Measurements from ENCODE around the gene KDM7A.
"Not testable (repeated sequence)": the region's sequence is repeated elsewhere in the genome, so short reads cannot be mapped to it uniquely, and the experiment has no call there.

DNA sequence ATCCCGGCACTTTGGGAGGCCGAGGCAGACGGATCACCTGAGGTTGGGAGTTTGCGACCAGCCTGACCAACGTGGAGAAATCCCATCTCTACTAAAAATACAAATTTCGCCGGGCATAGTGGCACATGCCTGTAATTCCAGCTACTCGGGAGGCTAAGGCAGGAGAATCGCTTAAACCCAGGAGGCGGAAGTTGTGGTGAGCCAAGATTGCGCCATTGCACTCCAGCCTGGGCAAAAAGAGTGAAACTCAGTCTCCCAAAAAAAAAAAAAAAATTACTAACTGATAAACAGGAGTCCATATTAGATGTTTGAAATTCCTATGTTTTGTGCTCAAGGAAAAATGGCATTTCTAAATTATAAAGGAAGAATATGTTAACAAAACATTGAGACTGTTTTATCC, 14.7 kb downstream of the KDM7A start:
- TF ChIP-seq, protein P1, sequence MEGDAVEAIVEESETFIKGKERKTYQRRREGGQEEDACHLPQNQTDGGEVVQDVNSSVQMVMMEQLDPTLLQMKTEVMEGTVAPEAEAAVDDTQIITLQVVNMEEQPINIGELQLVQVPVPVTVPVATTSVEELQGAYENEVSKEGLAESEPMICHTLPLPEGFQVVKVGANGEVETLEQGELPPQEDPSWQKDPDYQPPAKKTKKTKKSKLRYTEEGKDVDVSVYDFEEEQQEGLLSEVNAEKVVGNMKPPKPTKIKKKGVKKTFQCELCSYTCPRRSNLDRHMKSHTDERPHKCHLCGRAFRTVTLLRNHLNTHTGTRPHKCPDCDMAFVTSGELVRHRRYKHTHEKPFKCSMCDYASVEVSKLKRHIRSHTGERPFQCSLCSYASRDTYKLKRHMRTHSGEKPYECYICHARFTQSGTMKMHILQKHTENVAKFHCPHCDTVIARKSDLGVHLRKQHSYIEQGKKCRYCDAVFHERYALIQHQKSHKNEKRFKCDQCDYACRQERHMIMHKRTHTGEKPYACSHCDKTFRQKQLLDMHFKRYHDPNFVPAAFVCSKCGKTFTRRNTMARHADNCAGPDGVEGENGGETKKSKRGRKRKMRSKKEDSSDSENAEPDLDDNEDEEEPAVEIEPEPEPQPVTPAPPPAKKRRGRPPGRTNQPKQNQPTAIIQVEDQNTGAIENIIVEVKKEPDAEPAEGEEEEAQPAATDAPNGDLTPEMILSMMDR (IDR thresholded peaks at IDR 0.05), result not testable (repeated sequence)
- TF ChIP-seq POLR2A (IDR thresholded peaks at IDR 0.05), result not testable (repeated sequence)
